Measurements from ENCODE around the gene UFD1.
A peak's percentile ranks its signal among the peaks of the same experiment; 100 is the strongest.
"Not testable (repeated sequence)": the region's sequence is repeated elsewhere in the genome, so short reads cannot be mapped to it uniquely, and the experiment has no call there.

Gene UFD1

GRCh38 chr22:19448076-19448607 is 30.9 kb downstream of the UFD1 start:
- in situ Hi-C loops (cut with HindIII; ENCODE audit: low sequenced_read_pairs): no loop called here
- peak; percentile 68 for DNase-seq (ENCODE audit: low read depth, low spot score)
- peak overlapping the region; percentile 80 for H3K4me3 ChIP-seq (ENCODE audit: low read depth, low read length)
- TF ChIP-seq CTCF (IDR thresholded peaks at IDR 0.05; ENCODE audit: low read depth, low read length): no peak

- DNase-seq (ENCODE audit: low read depth, low spot score): peak; percentile 93
- in situ Hi-C loops (cut with HindIII; ENCODE audit: low sequenced_read_pairs): no loop called here
- peak within 1 kb of the TSS; percentile 80 for H3K4me3 ChIP-seq (ENCODE audit: low read depth, low read length)
- TF ChIP-seq CTCF (IDR thresholded peaks at IDR 0.05; ENCODE audit: low read depth, low read length): no peak
Measured at GRCh38 chr22:19447330-19448075, 31.5 kb downstream of the UFD1 start, which contains the start of gene C22orf39. Gene C22orf39, minus strand, starts transcription at chr22:19447711. Its CDS starts 23 bp downstream, at chr22:19447688.

GRCh38 chr22:19446603-19447329 is 32.2 kb downstream of the UFD1 start:
- in situ Hi-C loops (cut with HindIII; ENCODE audit: low sequenced_read_pairs): no loop called here
- no peak for TF ChIP-seq CTCF (IDR thresholded peaks at IDR 0.05; ENCODE audit: low read depth, low read length)
- H3K4me3 ChIP-seq (ENCODE audit: low read depth, low read length): peak overlapping the region; percentile 80
- DNase-seq (ENCODE audit: low read depth, low spot score): no peak

DNA sequence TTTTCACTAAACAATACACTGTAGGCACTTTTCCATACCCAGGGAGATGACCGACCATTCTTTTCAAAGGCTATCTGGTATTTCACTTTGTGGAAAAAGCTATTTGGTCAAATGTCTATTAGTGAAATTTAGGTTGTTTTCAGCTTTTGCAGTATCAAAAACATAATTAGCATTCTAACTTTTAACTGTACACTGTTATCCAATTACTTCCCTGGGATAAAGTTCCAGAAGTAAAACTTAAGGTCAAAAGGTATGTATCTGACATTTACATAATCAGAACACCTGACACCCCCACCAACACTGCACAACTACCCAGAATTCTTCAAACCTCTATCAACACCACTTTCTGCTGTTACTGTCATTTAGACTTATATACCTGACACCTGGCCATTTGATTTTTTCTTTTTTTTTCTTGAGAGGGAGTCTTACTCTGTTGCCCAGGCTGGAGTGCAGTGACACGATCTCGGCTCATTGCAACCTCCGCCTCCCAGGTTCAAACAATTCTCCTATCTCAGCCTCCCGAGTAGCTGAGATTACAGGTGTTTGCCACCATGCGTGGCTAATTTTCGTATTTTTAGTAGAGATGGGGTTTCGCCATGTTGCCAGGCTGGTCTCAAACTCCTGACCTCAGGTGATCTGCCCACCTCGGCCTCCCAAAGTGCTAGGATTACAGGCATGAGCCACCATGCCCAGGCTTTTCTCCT is 33.6 kb downstream of the UFD1 start:
- DNase-seq (ENCODE audit: low read depth, low spot score); H3K4me3 ChIP-seq (ENCODE audit: low read depth, low read length); in situ Hi-C loops (cut with HindIII; ENCODE audit: low sequenced_read_pairs): not testable (repeated sequence)

- in situ Hi-C loops (cut with HindIII; ENCODE audit: low sequenced_read_pairs): no loop called here
- no peak overlapping the region for H3K4me3 ChIP-seq (ENCODE audit: low read depth, low read length)
- no peak for TF ChIP-seq CTCF (IDR thresholded peaks at IDR 0.05; ENCODE audit: low read depth, low read length)
- DNase-seq (ENCODE audit: low read depth, low spot score): no peak
Measured at GRCh38 chr22:19443544-19444211, 35.3 kb downstream of the UFD1 start.

DNA sequence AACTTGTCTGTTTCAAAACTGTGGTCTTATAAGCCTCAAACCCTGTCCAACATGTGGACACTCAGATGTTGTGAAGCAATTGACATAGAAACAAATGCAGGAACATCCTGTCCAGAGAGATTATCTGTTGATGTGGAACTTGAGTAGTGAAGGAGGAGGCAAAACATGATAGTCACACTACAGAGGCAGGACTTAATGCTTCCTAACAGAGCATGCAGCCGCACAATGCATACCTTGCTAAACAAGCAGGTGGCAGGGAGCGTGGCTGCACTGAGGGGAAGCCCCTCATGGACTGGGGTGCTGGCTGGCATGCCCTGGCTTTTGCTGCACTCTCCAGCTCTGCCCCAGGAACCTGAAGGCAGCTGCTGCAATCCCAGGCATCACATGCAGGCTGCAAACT is 36.8 kb downstream of the UFD1 start:
- DNase-seq (ENCODE audit: low read depth, low spot score): no peak
- TF ChIP-seq CTCF (IDR thresholded peaks at IDR 0.05; ENCODE audit: low read depth, low read length): no peak
- in situ Hi-C loops (cut with HindIII; ENCODE audit: low sequenced_read_pairs): no loop called here
- H3K4me3 ChIP-seq (ENCODE audit: low read depth, low read length): no peak overlapping the region

Measured in astrocyte of the spinal cord (primary cell).